SK-N-SH treated with all-trans-retinoic acid at 6 μM for 48 hours (cell line): ENCODE data around the gene TTC28.

Experiments used
- CSDC2 ChIP-seq: fragments of 250-450 bp; sonication (Bioruptor Pico); IDR thresholded peaks from 2 replicates; pipeline ENCODE4 v1.5.0; 2020; ENCODE audit warnings: mild to moderate bottlenecking, moderate library complexity
- ESRRG ChIP-seq: fragments of 250-450 bp; sonication (Bioruptor Pico); IDR thresholded peaks from 2 replicates; pipeline ENCODE4 v1.6.1; 2021; ENCODE audit warnings: mild to moderate bottlenecking
- GLIS3 ChIP-seq: fragments of 250-450 bp; sonication (Bioruptor Pico); IDR thresholded peaks from 2 replicates; pipeline ENCODE4 v1.5.0; 2020; ENCODE audit warnings: mild to moderate bottlenecking, moderate library complexity
- PATZ1 ChIP-seq: fragments of 250-450 bp; sonication (Bioruptor Pico); IDR thresholded peaks from 2 replicates; pipeline ENCODE4 v1.8.0; 2020; ENCODE audit warnings: mild to moderate bottlenecking, moderate library complexity, borderline replicate concordance
- POU6F1 ChIP-seq: fragments of 250-450 bp; sonication (Bioruptor Pico); IDR thresholded peaks from 2 replicates; pipeline ENCODE4 v1.8.0; 2021; ENCODE audit warnings: low read depth, mild to moderate bottlenecking, moderate library complexity, borderline replicate concordance
- RARB ChIP-seq: fragments of 250-450 bp; sonication (Bioruptor Pico); IDR thresholded peaks from 2 replicates; pipeline ENCODE4 v1.8.0; 2021; ENCODE audit warnings: mild to moderate bottlenecking, moderate library complexity
- SNAI2 ChIP-seq: fragments of 250-450 bp; sonication (Bioruptor Pico); IDR thresholded peaks from 2 replicates; pipeline ENCODE4 v1.5.0; 2020; ENCODE audit warnings: mild to moderate bottlenecking, moderate library complexity
- TSHZ2 ChIP-seq: fragments of 250-450 bp; sonication (Bioruptor Pico); IDR thresholded peaks from 2 replicates; pipeline ENCODE4 v1.5.0; 2020; ENCODE audit warnings: mild to moderate bottlenecking, moderate library complexity
- ZC3H10 ChIP-seq: fragments of 250-450 bp; sonication (Bioruptor Pico); IDR thresholded peaks from 2 replicates; pipeline ENCODE4 v1.5.1; 2021; ENCODE audit warnings: mild to moderate bottlenecking, moderate library complexity
- ZFP3 ChIP-seq: fragments of 250-450 bp; sonication (Bioruptor Pico); IDR thresholded peaks from 2 replicates; pipeline ENCODE4 v1.5.0; 2020; ENCODE audit warnings: mild to moderate bottlenecking, moderate library complexity
- ZFP30 ChIP-seq: fragments of 450-650 bp; formaldehyde crosslinking; IDR thresholded peaks from 2 replicates; pipeline ENCODE4 v1.5.0; 2022; ENCODE audit warnings: mild to moderate bottlenecking, moderate library complexity
- ZNF8 ChIP-seq: fragments of 450-650 bp; formaldehyde crosslinking; IDR thresholded peaks from 2 replicates; pipeline ENCODE4 v1.5.0; 2020; ENCODE audit warnings: mild to moderate bottlenecking, moderate library complexity

GRCh38 chr22:27996981-27997380, 682.7 kb downstream of the TTC28 start:
- TF ChIP-seq POU6F1 (CRISPR knock-in tag) (no peak), ZC3H10 (CRISPR knock-in tag) (no peak), GLIS3 (no peak), ZFP30 (CRISPR knock-in tag) (no peak), PATZ1 (CRISPR knock-in tag) (no peak), CSDC2 (no peak), ZNF8 (no peak), TSHZ2 (no peak), SNAI2 (CRISPR knock-in tag) (no peak), RARB (CRISPR knock-in tag) (no peak), ZFP3 (no peak), ESRRG (CRISPR knock-in tag) (no peak)
